Right cardiac atrium (tissue), 5 donors: ENCODE measurements around the gene ANKRD6. TPM values are rescaled to one million over a fixed set of nuclear protein-coding genes. Genes with fewer than 3 reads are reported as not detected.
"Not testable (repeated sequence)": the region's sequence is repeated elsewhere in the genome, so short reads cannot be mapped to it uniquely, and the experiment has no call there.

Experiments used
- ATAC-seq, 2 donors: fragments of 200-7000 bp; cut with Tn5 transposase; one replicate each; pipeline versions ENCODE4 v1.8.0 to v1.9.1; 2020; ENCODE audit warnings: moderate library complexity in 2 of 2, mild to moderate bottlenecking in 1 of 2
- DNase-seq, 3 donors: peaks; one replicate each; pipeline ENCODE4 v3.0.0-alpha.2; 2020
- H3K27ac ChIP-seq: one replicate; pipeline ENCODE4 v1.5.1; 2013; ENCODE audit warnings: mild to moderate bottlenecking, low read length, control low read depth, moderate library complexity
- H3K27me3 ChIP-seq: one replicate; pipeline ENCODE4 v1.6.1; 2013; ENCODE audit not compliant: control insufficient read depth, insufficient read depth
- H3K4me1 ChIP-seq: one replicate; pipeline ENCODE4 v1.6.1; 2013; ENCODE audit warnings: low read length; ENCODE audit not compliant: control insufficient read depth, insufficient read depth
- H3K4me3 ChIP-seq: one replicate; pipeline ENCODE4 v1.5.1; 2013; ENCODE audit warnings: low read length, control low read depth
- H3K9me3 ChIP-seq: one replicate; pipeline ENCODE4 v1.6.1; 2013; ENCODE audit warnings: low read length; ENCODE audit not compliant: control insufficient read depth
- WGBS: extraction: QIAGEN DNeasy Blood & Tissue Kit; methylation state at CpG from one replicate; pipeline ENCODE4 v1.1.7; 2013; 5-methylcytosine and 5-hydroxymethylcytosine counted together
- intact Hi-C, 4 donors: fragments of 100-400 bp; cut with DNase I; formaldehyde crosslinking; loops; one replicate each; pipeline versions ENCODE4 v1.11.0 to v1.14.0; 2022 to 2023
- long read RNA-seq, 4 donors: library from polyadenylated mRNA; unstranded; transcript quantifications; one replicate each; pipeline ENCODE4 v2.0.0, GENCODE V29; 2020 to 2021
- polyA plus RNA-seq: library from polyadenylated mRNA; stranded (reverse); fragments of 200-250 nt; gene quantifications from one replicate; pipeline ENCODE4 v1.2.3, GENCODE V29; 2013
- total RNA-seq, 4 donors: library from RNA; stranded (reverse); fragmentation: NEBNext Ultra II Directional; extraction: Animal tissue kit (Norgen Biotek cat#: 25700); gene quantifications; one replicate each; pipeline ENCODE4 v1.2.1, GENCODE V29; 2021
- donor health status: healthy with polysubstance abuse.
- donor health status: DM: no; HTN: yes; CAD: no.
- donor health status: DM: no; HTN: no; CAD: no.
- donor health status: DM: no; HTN: yes; CAD: no; lungs with severe emphysema.
- donor health status: DM: yes; HTN: yes; CAD: no.

Gene ANKRD6
- total RNA-seq = 10 to 100 TPM; 17.9 to 22.8 (median 21.0) TPM
- polyA plus RNA-seq = 6.7 TPM
- long read RNA-seq, donor 1, transcript ANKRD6-201 (16 exons, 3,073 nt) = major isoform, 6 of 36 reads
- long read RNA-seq, donor 1, partial matches to known transcripts = 3 of 36 reads
- long read RNA-seq, donor 1, other reads (novel, unspliced or antisense) = 25 of 36 reads
- long read RNA-seq, donor 2, transcript ANKRD6-201 (16 exons, 3,073 nt) = major isoform, 6 of 21 reads
- long read RNA-seq, donor 2, partial matches to known transcripts = 3 of 21 reads
- long read RNA-seq, donor 2, other reads (novel, unspliced or antisense) = 12 of 21 reads
- long read RNA-seq, donor 3, partial matches to known transcripts = 4 of 17 reads
- long read RNA-seq, donor 3, other reads (novel, unspliced or antisense) = 12 of 17 reads
- long read RNA-seq, donor 4, partial matches to known transcripts = 1 of 23 reads
- long read RNA-seq, donor 4, other reads (novel, unspliced or antisense) = 16 of 23 reads

DNA sequence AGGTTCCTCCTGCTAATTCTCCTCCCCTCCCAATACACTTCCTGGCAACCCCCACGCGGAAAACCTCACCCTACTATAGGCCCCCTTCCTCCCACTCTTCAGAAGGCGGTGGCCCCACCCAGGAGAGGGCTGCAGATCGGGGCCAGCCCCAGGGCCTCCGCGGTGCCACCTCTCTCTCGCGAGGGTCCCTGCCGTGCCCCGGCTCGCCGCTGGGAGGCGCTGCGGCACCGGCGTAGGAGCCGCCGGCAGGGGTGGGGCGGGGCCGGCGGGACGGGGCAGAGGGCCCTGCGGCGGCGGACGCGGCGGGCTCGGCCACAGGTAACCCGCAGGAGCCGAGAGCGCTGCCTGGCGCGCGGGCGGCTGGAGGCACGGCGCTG is at the start of gene ANKRD6:
Gene ANKRD6, plus strand, starts transcription at position 278 of the 377 bp plus-strand sequence. CDS start 133,825 bp downstream, outside the sequence.
- no peak within 1 kb of the TSS for H3K27ac ChIP-seq
- H3K27me3 ChIP-seq = no peaks in the 10 kb centered on the region
- ATAC-seq (peak; percentile 97 to 98), DNase-seq (peak; percentile 78 to 94 (median 92))
- intact Hi-C loops = loop anchor here (2.0 to 5.0 kb wide), 3 partner anchors 174 to 179 kb away; no protein-coding TSS in a partner anchor
- no peaks in the 10 kb centered on the region for H3K9me3 ChIP-seq
- peak within 1 kb of the TSS; percentile 81 for H3K4me3 ChIP-seq
- WGBS = under 1% methylated on average over 38 of the region's 38 CpGs
- H3K4me1 ChIP-seq = no peaks in the 10 kb centered on the region

DNA sequence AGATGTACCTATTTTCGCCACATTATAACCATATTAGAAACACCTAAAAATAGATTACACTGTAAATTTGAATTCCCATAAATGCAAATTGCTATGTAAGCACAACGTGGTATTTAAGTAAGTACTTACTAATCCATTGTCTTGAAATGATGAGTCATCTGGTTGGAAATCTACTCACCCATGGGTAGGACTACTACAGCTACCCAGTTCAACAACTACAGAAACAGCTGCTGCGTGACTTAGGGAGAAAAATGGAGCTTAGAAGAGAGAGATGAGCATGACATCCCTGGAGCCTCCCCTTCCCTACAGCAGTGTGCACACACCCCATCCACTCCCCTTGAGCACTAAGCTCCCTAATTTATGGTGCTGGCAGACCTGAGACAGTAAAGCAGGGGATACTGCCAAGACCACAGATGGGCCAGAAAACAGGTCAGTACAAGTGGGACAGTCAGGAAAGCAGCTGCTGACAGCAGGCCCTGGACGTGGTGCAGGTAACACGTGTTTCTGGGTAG is 47.7 kb upstream of the ANKRD6 start:
- Histone ChIP-seq H3K27me3 (no peaks in the 10 kb centered on the region), H3K27ac (no peak overlapping the region), H3K9me3 (no peaks in the 10 kb centered on the region), H3K4me1 (peaks cover 1% of the 10 kb centered on the region), H3K4me3 (no peak overlapping the region)
- no peak for ATAC-seq
- DNase-seq = no peak
- WGBS = 73% methylated on average over 5 of the region's 5 CpGs
- intact Hi-C loops = no loop called here

DNA sequence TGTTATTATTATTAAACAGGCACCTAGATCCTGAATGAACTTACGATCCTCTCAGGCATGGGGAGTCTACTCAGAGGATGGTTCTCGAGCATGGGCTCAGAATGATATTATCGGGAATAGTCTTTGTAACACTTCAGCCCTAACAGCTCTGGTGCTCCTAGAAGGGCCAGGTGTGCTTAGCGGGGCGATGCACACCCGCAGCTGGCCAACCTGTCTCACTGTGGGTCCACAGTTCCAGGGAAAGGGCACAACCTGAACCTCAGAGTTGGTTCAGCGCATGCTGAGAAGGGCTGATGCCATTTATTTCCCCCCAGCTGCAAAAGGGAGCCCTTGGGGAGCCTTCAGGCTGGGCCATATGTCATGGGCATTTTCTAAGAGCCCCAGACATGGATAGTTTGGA is 47.1 kb upstream of the ANKRD6 start:
- intact Hi-C loops = no loop called here
- DNase-seq = no peak
- no peak for ATAC-seq
- Histone ChIP-seq H3K4me3 (no peak overlapping the region), H3K9me3 (no peaks in the 10 kb centered on the region), H3K27ac (no peak overlapping the region), H3K4me1 (peaks cover 1% of the 10 kb centered on the region), H3K27me3 (no peaks in the 10 kb centered on the region)
- 96% methylated on average over 7 of the region's 7 CpGs for WGBS

DNA sequence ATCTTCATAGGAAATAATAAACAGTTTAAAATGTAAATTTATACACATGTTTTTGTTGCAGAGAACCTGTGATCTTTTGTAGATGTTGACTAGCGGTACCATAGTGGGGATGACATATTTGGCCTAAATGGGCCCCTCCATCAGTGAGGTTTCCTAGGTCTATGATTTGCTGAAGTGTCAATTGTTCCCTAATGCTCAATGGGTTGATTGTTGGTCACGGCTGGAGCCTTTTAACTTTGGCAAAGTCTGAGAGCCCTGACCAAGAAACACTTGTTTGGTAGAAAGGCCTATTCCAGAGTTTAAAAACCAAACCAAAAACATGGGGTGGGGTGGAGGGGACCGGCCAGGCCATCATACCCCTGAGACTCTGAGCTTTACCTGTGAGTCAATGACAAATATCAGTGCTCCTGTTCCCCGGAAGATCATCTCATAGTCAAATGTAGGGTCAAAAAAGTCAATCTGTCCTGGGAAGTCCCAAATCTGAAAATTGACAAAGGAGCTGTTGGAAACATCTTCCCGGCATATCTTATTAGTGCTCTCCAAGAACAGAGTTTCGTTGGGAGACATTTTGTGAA is 45.9 kb upstream of the ANKRD6 start:
- intact Hi-C loops = no loop called here
- WGBS = 93% methylated on average over 6 of the region's 6 CpGs

DNA sequence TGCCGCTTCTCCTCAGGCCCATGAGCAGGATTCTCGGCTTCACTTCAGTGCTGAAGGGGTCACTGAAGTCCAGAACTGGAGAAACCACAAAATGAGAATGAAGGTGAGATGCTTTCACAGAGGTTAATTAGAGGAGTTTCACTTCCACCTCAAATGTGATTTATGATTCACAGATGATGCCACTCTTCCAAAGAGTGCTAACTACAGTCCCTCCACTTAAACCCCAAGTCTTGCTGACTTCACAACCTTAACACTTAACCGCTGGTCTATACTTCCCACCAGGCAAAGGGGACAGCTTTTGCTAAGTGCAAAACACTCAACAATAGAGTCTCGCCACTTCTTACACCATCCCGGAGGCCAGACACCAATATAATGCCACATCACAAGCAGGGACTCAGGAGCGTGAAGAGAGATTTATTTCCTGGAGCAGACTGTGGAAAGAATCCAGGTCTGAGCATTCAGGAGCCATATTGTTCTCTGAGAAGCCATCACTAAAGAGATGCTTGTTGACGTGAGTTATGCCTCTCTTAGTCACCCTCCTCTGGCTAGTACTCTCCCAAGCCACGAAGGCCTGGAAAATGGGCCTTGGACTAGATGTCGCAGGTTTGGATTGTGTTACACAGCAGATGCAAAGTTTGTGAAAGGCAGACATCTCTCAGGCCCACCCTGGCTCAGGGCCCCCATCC is 45.3 kb upstream of the ANKRD6 start:
- ATAC-seq (no peak), DNase-seq (no peak)
- H3K4me3 ChIP-seq = no peak overlapping the region
- no peaks in the 10 kb centered on the region for H3K9me3 ChIP-seq
- WGBS = 95% methylated on average over 9 of the region's 9 CpGs
- no peak overlapping the region for H3K27ac ChIP-seq
- H3K27me3 ChIP-seq = no peaks in the 10 kb centered on the region
- peaks cover 2% of the 10 kb centered on the region for H3K4me1 ChIP-seq
- intact Hi-C loops = no loop called here

More for the DNA sequence above, 45.9 kb upstream of the ANKRD6 start:
- H3K4me1 ChIP-seq = no peaks in the 10 kb centered on the region
- DNase-seq (no peak), ATAC-seq (no peak)
- no peak overlapping the region for H3K27ac ChIP-seq
- H3K4me3 ChIP-seq = no peak overlapping the region
- H3K9me3 ChIP-seq = no peaks in the 10 kb centered on the region
- H3K27me3 ChIP-seq = no peaks in the 10 kb centered on the region

DNA sequence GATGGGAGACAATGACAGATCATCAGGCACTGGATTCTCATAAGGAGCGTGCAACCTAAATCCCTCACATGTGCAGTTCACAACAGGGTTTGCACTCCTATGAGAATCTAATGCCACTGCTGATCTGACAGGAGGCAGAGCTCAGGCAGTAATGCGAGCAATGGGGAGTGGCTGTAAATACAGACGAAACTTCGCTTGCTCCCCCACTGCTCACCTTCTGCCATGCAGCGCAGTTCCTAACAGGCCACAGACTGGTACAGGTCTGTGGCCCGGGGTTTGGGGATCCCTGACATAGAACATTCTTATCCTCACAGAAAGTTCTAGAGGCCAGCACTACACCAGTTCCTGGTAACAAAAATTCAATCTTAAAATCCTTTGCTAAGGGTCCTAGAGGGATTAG is 44.1 kb upstream of the ANKRD6 start:
- intact Hi-C loops = no loop called here
- ATAC-seq = no peak

DNA sequence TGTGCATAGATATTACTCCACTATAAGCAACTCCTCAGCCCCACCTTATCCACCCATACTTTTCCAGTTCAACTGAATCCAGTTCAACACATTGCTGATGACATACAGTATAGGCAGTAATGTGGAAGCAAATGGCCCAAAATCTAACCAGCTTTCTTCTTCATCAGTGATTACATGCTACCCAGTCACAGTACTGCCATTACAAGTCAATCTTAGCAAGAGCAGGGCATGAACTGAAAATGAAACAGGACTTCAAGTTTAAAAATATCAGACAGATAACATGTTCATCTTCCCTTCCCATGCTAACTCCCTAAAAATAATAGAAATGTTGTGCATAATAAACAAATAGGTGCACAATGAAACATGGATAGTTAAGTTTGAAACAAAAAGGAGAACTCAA is 40.1 kb upstream of the ANKRD6 start:
- H3K27me3 ChIP-seq = no peaks in the 10 kb centered on the region
- no peaks in the 10 kb centered on the region for H3K9me3 ChIP-seq
- DNase-seq (no peak), ATAC-seq (no peak)
- H3K4me3 ChIP-seq = no peak overlapping the region
- H3K4me1 ChIP-seq = peaks cover 2% of the 10 kb centered on the region
- intact Hi-C loops = no loop called here
- H3K27ac ChIP-seq = no peak overlapping the region

More for the DNA sequence above, 44.1 kb upstream of the ANKRD6 start:
- H3K27ac ChIP-seq = no peak overlapping the region
- no peak for DNase-seq
- no peaks in the 10 kb centered on the region for H3K9me3 ChIP-seq
- no peaks in the 10 kb centered on the region for H3K27me3 ChIP-seq
- H3K4me3 ChIP-seq = no peak overlapping the region
- peaks cover 2% of the 10 kb centered on the region for H3K4me1 ChIP-seq
- WGBS = 96% methylated on average over 6 of the region's 6 CpGs

DNA sequence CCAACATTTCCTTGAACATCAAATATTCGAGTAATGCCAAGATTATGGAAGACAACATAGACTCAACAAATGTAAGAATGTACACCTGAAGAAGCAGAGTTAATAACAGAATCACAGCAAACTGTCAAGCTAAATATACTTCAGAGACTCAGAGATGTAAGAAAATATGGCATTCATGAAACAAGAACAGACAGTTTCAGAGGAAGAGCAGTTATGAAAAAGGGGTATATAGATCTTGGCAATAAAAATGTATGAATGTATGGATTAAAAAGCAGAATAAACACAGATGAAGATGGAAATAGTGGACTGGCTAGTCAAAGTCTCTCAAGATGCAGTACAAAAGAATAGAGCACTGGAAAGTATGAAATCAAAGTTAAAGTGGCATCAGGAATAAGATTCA is 39.3 kb upstream of the ANKRD6 start:
- intact Hi-C loops = no loop called here
- no peak overlapping the region for H3K4me3 ChIP-seq
- no peaks in the 10 kb centered on the region for H3K27me3 ChIP-seq
- H3K9me3 ChIP-seq = no peaks in the 10 kb centered on the region
- ATAC-seq (no peak), DNase-seq (no peak)
- peaks cover 2% of the 10 kb centered on the region for H3K4me1 ChIP-seq
- H3K27ac ChIP-seq = no peak overlapping the region
- WGBS = 92% methylated on average over 1 of the region's 1 CpG

DNA sequence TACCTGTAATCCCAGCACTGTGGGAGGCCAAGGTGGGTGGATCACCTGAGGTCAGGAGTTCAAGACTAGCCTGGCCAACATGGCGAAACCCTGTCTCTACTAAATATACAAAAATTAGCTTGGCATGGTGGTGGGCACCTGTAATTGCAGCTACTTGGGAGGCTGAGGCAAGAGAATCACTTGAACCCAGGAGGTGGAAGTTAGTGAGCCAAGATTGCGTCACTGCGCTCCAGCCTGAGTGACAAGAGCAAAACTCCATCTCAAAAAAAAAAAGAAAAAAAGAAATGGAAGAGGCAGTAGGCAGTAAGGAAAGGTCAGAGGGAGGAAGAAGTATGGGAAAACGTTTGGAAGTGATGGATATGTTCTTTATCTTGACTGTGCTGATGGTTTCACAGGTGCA is 35.1 kb upstream of the ANKRD6 start:
- intact Hi-C loops, H3K27me3 ChIP-seq, H3K9me3 ChIP-seq, DNase-seq, H3K27ac ChIP-seq, H3K4me3 ChIP-seq, ATAC-seq: not testable (repeated sequence)
- H3K4me1 ChIP-seq = peaks cover 11% of the 10 kb centered on the region
- WGBS = 78% methylated on average over 4 of the region's 4 CpGs

DNA sequence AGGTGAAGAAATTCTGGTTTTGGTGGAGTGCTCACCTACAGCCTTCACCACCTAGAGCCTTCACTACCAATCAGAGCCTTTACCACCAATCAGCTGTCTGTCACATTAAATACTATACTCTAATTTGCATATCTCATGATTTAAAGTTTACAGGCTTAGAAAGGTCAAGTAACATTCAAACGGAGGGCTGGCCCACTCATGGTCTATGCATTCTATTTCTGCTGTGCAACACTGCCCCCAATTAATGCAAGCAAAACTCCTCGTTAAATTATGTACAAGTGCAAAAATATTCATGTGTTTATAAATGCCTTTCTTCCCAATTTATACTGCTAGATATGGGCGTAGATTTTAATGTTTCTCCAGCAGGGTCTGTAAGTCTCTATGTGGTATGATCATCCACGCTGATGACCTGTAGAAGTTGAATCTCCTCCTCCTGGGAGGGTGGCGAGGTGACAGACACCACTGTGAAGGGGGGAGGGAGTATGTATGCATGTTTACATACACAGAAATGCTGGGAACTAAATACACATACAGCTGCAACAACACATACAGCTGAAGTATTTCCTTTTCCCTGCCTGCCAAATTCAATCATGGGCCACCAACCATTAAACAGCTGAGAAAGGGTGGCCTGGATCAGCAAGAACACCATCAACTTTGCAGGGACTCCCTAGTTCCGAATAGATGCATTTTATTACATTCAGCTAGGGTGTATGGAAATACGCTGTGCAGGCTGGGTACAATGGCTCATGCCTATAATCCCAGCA is 34.0 kb upstream of the ANKRD6 start:
- Histone ChIP-seq H3K9me3 (no peaks in the 10 kb centered on the region), H3K27ac (no peak overlapping the region), H3K27me3 (no peaks in the 10 kb centered on the region), H3K4me1 (peaks cover 12% of the 10 kb centered on the region), H3K4me3 (no peak overlapping the region)
- 82% methylated on average over 7 of the region's 7 CpGs for WGBS
- intact Hi-C loops = no loop called here
- no peak for ATAC-seq
- no peak for DNase-seq
